Esophagus squamous epithelium (tissue), 4 donors: ENCODE results near the gene RDH5.

Experiments used
- CTCF ChIP-seq, 6 experiments: fragments of 450-650 bp in 4 of 6; fragments of 200-600 bp in 2 of 6; sonication (generic) in 2 of 6; IDR thresholded peaks; one replicate each; pipeline ENCODE4 v1.5.1; 2016 to 2019; ENCODE audit warnings: antibody characterized with exemption in 6 of 6, mild to moderate bottlenecking in 4 of 6, moderate library complexity in 4 of 6
- POLR2A ChIP-seq, 4 donors: fragments of 450-650 bp; IDR thresholded peaks; one replicate each; pipeline ENCODE4 v1.6.1; 2017; ENCODE audit warnings: antibody characterized with exemption in 4 of 4, mild to moderate bottlenecking in 4 of 4, moderate library complexity in 3 of 4

- TF ChIP-seq CTCF (IDR thresholded peaks at IDR 0.05) (no peak), POLR2A (IDR thresholded peaks at IDR 0.05) (no peak)
Observed at GRCh38 chr12:55727643-55728185, 7.5 kb downstream of the RDH5 start.
